Measurements from ENCODE around the gene STX16. TPM values are rescaled to one million over a fixed set of nuclear protein-coding genes. Genes with fewer than 3 reads are reported as not detected.

The STX16 gene
- total RNA-seq, 2 donors from 2014 or later: 153 to 154 TPM

DNA sequence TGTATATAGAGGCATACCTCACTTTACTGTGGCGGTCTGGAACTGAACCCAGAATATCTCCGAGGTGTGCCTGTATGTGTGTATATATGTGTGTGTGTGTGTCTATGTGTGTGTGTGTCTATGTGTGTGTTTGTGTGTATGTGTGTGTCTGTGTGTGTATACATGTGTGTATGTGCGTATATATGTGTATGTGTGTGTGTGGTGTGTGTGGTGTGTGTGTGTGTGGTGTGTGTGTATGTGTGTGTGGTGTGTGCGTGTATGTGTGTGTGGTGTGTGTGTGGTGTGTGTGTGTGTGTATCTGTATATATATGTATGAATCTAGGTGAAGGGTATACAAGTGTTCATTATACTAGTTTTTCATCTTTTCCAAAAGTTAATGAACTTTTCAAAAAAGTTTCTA, 37.3 kb downstream of the STX16 start:
- H3K4me1 Mint-ChIP-seq (ENCODE audit: low read depth): peaks cover 2% of the 10 kb centered on the region
- H3K27me3 Mint-ChIP-seq (ENCODE audit: low read depth): no peaks in the 10 kb centered on the region
- H3K4me3 Mint-ChIP-seq: no peak overlapping the region
- no peaks in the 10 kb centered on the region for H3K9me3 Mint-ChIP-seq
- ATAC-seq (replicated peaks in 1 of 2) (no peak), DNase-seq (no peak)
- no peak overlapping the region for H3K27ac Mint-ChIP-seq
- peaks cover 0 to 1% of the 10 kb centered on the region in 2 donors for H3K36me3 Mint-ChIP-seq (ENCODE audit: insufficient read depth in 2 of 2)

DNA sequence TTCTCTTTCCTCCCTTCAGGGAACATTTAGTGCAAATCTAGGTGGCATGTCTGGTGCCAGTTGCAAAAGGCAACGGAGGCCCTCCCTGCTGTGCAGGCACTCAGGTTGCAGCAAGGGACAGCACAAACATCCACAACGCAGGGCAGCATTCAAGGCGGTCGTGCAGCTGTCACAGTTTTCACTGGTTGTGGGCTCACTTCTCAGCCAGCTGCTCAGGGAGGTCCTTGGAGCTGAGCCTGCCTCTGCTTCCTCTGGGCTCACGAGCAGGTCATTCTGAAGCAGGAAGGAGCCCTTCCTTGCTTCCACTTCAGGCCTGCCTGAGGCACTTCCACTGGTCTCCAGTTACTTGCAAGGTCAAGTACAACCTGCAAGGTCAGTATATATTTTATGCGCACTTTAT, 37.8 kb downstream of the STX16 start:
- Mint-ChIP-seq H3K27me3 (ENCODE audit: low read depth) (no peaks in the 10 kb centered on the region), H3K4me1 (ENCODE audit: low read depth) (peaks cover 6% of the 10 kb centered on the region), H3K9me3 (no peaks in the 10 kb centered on the region), H3K36me3 (ENCODE audit: insufficient read depth in 2 of 2) (peaks cover 0 to 1% of the 10 kb centered on the region in 2 donors), H3K4me3 (no peak overlapping the region), H3K27ac (no peak overlapping the region)
- DNase-seq (no peak), ATAC-seq (replicated peaks in 1 of 2) (no peak)

DNA sequence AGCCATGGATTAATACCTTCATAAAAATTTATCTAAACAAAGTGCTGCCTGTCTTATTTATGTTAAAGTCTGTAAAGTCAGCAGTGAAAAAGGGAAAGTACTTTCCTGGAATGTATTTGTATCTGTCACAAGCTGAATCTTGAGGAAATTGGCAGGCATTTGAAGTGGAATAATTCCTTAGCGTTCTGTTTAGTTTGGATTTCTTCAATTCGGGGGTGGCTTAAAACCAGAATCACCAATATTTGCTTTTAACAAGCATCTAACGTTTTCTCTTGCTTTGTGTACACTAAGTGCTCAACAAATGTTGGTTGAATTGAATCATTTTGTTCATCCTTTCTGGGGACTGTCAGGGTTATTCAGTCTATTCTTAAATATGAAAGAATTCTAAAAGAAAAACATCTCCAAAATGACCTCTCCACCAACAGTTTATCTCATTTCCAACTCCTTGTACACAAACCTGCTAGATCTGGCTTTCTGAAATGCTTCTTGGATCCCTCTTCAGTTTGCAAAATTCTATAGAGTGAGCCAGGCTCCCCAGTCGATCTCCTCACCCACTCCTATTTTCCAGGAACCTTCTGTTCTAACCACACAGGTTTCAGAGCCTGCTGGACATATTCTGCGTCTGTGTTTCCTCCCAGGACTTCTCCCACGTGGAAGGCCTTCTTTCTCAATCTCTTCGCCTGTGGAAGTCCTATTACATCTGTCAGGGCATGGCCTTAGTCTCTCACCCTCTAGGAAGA, 39.5 kb downstream of the STX16 start:
- H3K4me1 Mint-ChIP-seq (ENCODE audit: low read depth): peaks cover 6% of the 10 kb centered on the region
- no peak for ATAC-seq (replicated peaks in 1 of 2)
- H3K4me3 Mint-ChIP-seq: no peak overlapping the region

DNA sequence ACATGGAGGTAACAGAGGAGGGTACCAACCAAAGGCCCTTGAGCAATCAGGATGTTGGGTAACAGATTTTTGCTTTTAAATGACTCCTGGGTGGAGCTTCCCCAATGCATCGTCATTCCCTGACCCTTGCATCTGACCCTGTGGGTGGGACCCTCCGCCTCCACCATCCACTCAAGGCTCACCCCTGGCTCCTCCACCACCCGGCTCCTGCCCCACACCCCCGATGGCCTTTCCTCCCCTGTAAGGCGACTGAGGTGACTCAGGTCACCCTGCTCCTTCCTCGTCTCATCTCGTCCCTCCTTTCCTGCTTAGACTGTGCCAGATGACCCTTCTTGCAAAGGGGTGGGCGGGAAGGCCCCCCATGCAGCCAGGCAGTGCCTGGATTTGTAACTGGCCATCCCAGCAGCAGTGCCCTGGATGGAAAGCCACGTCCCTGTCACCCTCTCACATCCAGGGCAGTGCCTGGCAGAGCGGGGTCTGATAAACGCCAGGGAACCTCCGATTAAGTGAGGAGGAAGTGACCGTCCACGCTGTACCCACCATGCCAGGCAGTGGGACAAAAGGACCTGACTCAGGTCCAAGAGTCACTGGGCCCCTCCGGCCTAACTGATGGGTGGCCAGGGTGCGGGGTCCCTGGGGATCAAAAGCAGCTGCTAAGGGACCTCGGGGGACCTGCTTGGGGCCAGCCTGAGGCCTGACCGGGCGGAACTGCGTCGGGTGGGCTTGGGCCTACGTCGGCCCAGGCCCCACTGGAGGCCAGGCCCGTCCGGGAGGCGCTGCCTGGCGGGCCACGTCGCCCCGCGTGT, 40.9 kb downstream of the STX16 start:
- peaks cover 6% of the 10 kb centered on the region for H3K4me1 Mint-ChIP-seq (ENCODE audit: low read depth)
- H3K4me3 Mint-ChIP-seq: peak overlapping the region in 1 of 2 donors; percentile 58
- H3K9me3 Mint-ChIP-seq: no peaks in the 10 kb centered on the region
- no peaks in the 10 kb centered on the region for H3K27me3 Mint-ChIP-seq (ENCODE audit: low read depth)
- H3K36me3 Mint-ChIP-seq (ENCODE audit: insufficient read depth in 2 of 2): peaks cover 0 to 1% of the 10 kb centered on the region in 2 donors
- ATAC-seq (replicated peaks in 1 of 2) (no peak), DNase-seq (no peak)
- H3K27ac Mint-ChIP-seq: no peak overlapping the region

More for the DNA sequence above, 39.5 kb downstream of the STX16 start:
- Mint-ChIP-seq H3K27me3 (ENCODE audit: low read depth) (no peaks in the 10 kb centered on the region), H3K27ac (peak overlapping the region; percentile 68), H3K36me3 (ENCODE audit: insufficient read depth in 2 of 2) (peaks cover 0 to 1% of the 10 kb centered on the region in 2 donors), H3K9me3 (no peaks in the 10 kb centered on the region)
- DNase-seq: no peak

DNA sequence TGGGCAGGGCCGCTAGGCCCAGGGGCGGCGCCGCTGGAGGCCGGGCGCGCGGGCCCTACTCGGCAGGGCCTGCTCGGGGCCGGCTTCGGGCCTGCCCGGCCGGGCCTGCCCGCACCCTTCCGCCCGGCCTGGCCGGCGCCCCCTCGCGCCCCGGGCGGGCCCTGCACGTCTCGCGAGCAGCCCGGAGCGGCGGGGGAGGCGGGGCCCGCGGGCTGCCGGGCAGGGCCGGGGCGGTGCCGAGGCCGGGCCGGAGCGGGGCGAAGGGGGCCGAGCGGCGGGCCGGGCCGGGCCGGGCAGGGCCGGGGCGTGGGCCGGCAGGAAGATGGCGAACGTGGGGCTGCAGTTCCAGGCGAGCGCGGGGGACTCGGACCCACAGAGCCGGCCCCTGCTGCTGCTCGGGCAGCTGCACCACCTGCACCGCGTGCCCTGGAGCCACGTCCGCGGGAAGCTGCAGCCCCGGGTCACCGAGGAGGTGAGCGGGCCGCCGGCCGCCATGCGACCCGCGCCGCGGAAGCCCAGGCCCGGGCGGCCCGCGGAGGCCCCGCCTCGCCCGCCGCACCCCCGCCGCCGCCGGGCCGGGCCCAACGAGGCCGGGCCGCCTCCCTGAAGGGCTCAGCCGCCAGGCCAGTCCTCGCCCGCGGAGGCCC, 41.6 kb downstream of the STX16 start, which contains the start of gene NPEPL1:
TSS of gene NPEPL1 (plus strand) at position 222 of the 647 bp plus-strand sequence. CDS start at position 323, 101 bp downstream.
- ATAC-seq (replicated peaks in 1 of 2) (peak; percentile 96 to 97), DNase-seq (peak; percentile 81 to 87)
- Mint-ChIP-seq H3K27ac (no peak within 1 kb of the TSS), H3K36me3 (ENCODE audit: insufficient read depth in 2 of 2) (peaks cover 0 to 1% of the 10 kb centered on the region in 2 donors), H3K4me3 (peak within 1 kb of the TSS; percentile 70 to 81), H3K27me3 (ENCODE audit: low read depth) (no peaks in the 10 kb centered on the region), H3K4me1 (ENCODE audit: low read depth) (peaks cover 6% of the 10 kb centered on the region), H3K9me3 (no peaks in the 10 kb centered on the region)

DNA sequence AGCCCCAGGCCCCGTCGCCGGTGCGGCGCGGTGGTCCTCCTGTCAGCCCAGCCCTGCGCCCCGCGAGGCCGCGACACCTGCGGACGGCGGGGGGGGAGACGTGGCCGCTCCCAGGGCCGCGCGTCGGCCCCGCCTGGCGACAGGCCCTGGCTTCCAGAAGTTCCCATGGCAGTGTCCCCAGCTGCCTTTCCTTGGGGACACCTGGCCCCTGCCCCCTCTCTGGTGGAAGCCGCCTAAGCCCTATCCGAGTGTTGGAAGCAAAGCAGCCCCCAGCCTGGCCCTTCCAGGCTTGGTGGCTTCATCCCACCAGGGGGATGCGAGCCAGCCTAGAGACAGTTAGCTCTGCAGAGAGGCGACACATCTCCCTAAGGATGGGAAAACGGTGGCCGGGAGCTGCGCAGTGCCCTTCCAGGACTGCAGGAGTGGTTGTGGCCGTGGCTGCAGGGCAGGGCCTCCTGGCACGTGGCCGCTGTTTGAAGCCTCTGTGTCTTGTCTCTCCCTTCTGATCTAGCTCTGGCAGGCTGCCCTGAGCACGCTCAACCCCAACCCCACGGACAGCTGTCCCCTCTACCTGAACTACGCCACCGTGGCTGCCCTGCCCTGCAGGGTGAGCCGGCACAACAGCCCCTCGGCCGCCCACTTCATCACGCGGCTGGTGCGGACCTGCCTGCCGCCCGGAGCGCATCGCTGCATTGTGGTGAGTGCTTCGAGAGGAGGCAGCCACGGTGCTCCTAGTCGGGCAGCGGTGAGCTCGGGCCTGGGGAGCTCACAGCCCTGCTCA, 42.3 kb downstream of the STX16 start:
- H3K27me3 Mint-ChIP-seq (ENCODE audit: low read depth): no peaks in the 10 kb centered on the region
- no peak for DNase-seq
- peak overlapping the region; percentile 70 to 81 for H3K4me3 Mint-ChIP-seq
- ATAC-seq (replicated peaks in 1 of 2): no peak
- no peak overlapping the region for H3K27ac Mint-ChIP-seq
- H3K4me1 Mint-ChIP-seq (ENCODE audit: low read depth): peaks cover 6% of the 10 kb centered on the region
- H3K36me3 Mint-ChIP-seq (ENCODE audit: insufficient read depth in 2 of 2): peaks cover 0 to under 1% of the 10 kb centered on the region in 2 donors
- no peaks in the 10 kb centered on the region for H3K9me3 Mint-ChIP-seq

DNA sequence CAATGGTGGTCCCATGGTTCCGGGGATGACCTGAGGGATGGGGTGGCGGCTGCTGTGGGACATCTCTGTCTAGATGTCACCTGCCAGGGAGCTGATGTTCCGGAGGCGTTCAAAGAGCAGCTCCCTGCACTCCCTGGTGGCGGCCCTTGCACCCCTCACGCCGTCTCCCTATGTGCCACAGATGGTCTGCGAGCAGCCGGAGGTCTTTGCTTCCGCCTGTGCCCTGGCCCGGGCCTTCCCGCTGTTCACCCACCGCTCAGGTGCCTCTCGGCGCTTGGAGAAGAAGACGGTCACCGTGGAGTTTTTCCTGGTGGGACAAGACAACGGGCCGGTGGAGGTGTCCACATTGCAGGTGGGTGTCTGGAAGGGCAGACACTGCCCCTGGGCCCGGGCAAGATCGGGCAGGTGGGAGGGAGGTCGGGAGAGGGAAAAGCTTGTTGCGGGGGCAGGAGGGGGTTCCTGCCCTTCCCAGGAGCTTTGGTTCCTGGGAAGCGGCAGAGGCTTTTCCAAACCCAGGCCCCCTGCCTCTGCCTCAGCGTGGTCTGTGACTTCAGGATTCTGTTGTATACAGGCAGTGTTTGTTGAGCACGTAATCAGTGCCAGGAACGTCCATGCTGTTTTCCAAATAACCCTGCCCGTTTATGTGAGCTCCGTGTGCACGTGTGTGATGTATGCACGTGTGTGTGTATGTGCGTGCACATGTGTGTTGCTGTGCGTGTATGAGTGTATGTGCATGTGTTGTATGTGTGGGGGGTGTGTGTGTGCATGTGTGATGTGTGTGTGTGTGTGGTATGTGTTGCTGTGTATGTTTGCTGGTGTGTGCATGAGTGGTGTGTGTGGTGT, 43.4 kb downstream of the STX16 start:
- Mint-ChIP-seq H3K36me3 (ENCODE audit: insufficient read depth in 2 of 2) (no peaks in the 10 kb centered on the region), H3K27me3 (ENCODE audit: low read depth) (no peaks in the 10 kb centered on the region), H3K9me3 (no peaks in the 10 kb centered on the region), H3K27ac (no peak overlapping the region), H3K4me3 (peak overlapping the region in 1 of 2 donors; percentile 81), H3K4me1 (ENCODE audit: low read depth) (peaks cover 6% of the 10 kb centered on the region)
- ATAC-seq (replicated peaks in 1 of 2): no peak
- DNase-seq: no peak

DNA sequence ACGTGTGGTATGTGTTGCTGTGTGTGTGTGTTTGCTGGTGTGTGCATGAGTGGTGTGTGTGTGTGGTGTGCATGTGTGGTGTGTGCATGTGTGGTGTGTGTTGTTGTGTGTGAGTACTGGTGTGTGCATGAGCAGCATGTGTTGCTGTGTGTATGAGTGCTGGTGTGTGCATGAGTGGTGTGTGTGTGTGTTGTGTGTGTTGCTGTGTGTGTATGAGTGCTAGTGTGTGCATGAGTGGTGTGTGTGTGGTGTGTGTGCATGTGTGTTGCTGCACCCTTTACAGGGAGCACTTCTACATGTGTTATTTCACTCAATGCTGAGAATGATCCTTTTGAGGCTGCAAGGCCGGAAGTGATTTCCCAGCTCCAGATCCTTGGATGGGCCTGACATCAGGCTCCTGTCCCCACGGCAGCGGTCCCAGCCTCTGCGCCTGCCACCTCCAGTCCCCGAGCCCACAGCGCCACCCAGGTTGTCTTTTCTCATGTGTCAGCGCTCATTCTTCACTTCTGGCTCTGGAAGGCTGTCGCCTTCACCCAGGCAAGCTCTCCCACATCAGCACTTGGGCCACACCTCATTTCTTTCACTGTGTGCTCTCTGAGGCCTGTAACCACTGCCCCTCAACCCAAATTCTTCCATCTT, 44.1 kb downstream of the STX16 start:
- DNase-seq: no peak

DNA sequence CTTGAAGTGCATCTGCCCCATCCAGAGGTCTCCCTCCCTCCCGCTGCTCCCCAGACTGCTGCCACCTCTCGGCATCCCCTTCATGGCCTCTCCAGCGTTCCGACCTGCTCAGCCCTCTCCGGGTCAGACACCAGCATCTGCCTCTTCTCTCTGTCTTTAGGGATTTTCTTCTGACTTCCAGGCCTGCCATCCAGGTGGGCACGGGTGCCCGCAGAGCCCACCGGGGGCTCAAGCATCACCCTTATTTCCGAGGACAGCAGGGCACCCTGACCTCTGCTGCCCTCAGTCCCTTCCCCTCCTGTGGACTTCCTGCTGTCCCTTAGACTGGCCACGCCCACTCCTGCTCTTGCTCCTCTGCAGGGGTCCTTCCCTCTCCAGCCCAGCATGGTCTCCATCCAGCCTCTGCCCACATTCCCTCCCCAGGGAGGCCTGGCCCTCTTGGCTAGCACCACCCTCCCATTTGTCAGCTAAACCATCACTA, 44.9 kb downstream of the STX16 start:
- no peak for DNase-seq
- no peak overlapping the region for H3K4me3 Mint-ChIP-seq

More for the DNA sequence above, 44.1 kb downstream of the STX16 start:
- peaks cover 14% of the 10 kb centered on the region for H3K4me1 Mint-ChIP-seq (ENCODE audit: low read depth)
- H3K27me3 Mint-ChIP-seq (ENCODE audit: low read depth): no peaks in the 10 kb centered on the region
- no peak for ATAC-seq (replicated peaks in 1 of 2)
- H3K4me3 Mint-ChIP-seq: no peak overlapping the region
- no peaks in the 10 kb centered on the region for H3K9me3 Mint-ChIP-seq
- H3K27ac Mint-ChIP-seq: no peak overlapping the region
- H3K36me3 Mint-ChIP-seq (ENCODE audit: insufficient read depth in 2 of 2): no peaks in the 10 kb centered on the region

DNA sequence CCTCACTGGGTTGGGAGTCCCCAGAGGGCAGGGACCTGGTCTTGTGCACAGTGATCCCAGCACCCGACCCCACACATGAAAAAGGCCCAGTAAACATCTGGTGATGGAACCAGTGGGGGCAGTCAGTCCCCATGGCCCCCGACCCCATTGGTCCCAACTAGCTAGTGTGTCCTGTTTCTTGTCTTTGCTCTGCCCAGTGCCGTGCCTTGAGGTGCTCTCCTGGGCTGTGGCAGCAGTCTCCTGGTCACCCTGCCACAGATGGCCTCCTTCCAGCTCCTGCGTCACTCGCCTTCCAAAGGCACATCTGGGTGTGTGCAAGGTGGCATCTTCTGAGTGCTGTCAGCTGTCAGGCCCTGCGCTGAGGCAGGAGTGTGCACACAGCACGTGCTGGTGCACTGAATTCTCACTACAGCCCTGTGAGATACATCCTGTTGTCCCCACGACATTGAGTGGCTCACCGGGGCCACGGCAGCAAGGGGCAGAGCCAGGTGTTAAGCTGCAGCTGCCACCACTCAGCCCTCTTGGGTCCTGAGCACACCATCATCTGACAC, 45.4 kb downstream of the STX16 start:
- Mint-ChIP-seq H3K9me3 (no peaks in the 10 kb centered on the region), H3K36me3 (ENCODE audit: insufficient read depth in 2 of 2) (peaks cover 0 to 2% of the 10 kb centered on the region in 2 donors), H3K27ac (no peak overlapping the region), H3K4me1 (ENCODE audit: low read depth) (peaks cover 19% of the 10 kb centered on the region), H3K4me3 (no peak overlapping the region), H3K27me3 (ENCODE audit: low read depth) (no peaks in the 10 kb centered on the region)
- ATAC-seq (replicated peaks in 1 of 2) (no peak), DNase-seq (no peak)

More for the DNA sequence above, 44.9 kb downstream of the STX16 start:
- Mint-ChIP-seq H3K9me3 (no peaks in the 10 kb centered on the region), H3K4me1 (ENCODE audit: low read depth) (peaks cover 19% of the 10 kb centered on the region), H3K27ac (no peak overlapping the region), H3K27me3 (ENCODE audit: low read depth) (no peaks in the 10 kb centered on the region), H3K36me3 (ENCODE audit: insufficient read depth in 2 of 2) (peaks cover 0 to 2% of the 10 kb centered on the region in 2 donors)
- ATAC-seq (replicated peaks in 1 of 2): no peak

DNA sequence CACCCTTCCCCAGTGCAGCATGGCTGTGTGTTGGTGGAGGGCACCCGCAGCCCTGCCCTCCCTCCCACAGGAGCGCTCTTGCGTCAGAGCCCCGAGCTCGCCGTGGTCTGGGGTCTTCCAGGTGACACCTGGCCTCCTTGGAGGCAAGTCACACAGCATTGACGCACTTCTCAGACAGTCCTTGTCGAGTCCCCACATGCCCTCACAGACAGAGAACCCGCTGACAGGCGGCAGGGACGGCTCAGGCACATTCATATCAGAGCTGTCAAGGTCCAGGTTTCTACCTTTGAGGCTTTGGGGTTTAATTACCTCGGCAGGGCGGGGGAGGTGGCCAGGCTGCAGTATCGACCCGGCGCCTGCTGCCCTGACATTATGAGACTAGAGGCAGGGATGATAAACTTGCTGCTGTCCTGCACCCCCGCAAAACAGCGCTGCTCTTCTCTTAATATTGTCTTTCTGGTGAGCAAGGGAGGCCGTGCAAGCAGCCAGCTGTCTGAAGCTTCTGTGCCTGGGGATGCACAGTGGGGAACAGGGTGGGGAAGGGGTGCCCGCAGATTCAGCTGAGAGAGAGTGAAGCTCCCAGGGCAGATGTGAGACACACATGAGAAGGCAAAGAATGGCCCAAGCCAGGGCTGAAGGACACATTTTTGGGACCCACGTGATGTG, 46.3 kb downstream of the STX16 start:
- Mint-ChIP-seq H3K4me1 (ENCODE audit: low read depth) (peaks cover 19% of the 10 kb centered on the region), H3K27me3 (ENCODE audit: low read depth) (no peaks in the 10 kb centered on the region), H3K9me3 (no peaks in the 10 kb centered on the region), H3K36me3 (ENCODE audit: insufficient read depth in 2 of 2) (peaks cover 0 to 2% of the 10 kb centered on the region in 2 donors), H3K4me3 (no peak overlapping the region), H3K27ac (no peak overlapping the region)
- DNase-seq (no peak), ATAC-seq (replicated peaks in 1 of 2) (no peak)

Data from activated T-cell treated with anti-CD3 and anti-CD28 coated beads, Interleukin-2, amount 50 U/mL, for 72 hours (primary cell).